ENCODE measurements around the gene MEGF8. TPM values are rescaled to one million over a fixed set of nuclear protein-coding genes. Genes with fewer than 3 reads are reported as not detected.
A peak's percentile ranks its signal among the peaks of the same experiment; 100 is the strongest.

MEGF8 gene
- total and polyA plus RNA-seq, 2 donors (not counting 3 experiments of a cell fraction or from before 2014, with no cell fraction given): 20.6 to 39.6 TPM

- ChIA-PET CTCF (interaction anchor here (1.0 to 1.2 kb wide), 3 partner anchors 9 to 17 kb away, joined by 3 to 5 read pairs (median 4); no protein-coding TSS in a partner anchor), POLR2A (no interaction called here)
- no TSS peak for BruUV-seq (replicated peaks)
- DNase-seq (ENCODE audit: low read depth, low spot score) (peak; percentile 19), FAIRE-seq (no peak)
- no peak within 1 kb of the TSS for H3K9ac ChIP-seq (replicated peaks; ENCODE audit: extremely low read depth, insufficient read depth, low read length)
- no peaks in the 10 kb centered on the region for H3K79me2 ChIP-seq (ENCODE audit: control insufficient read depth, insufficient read depth, low read length)
- no peaks in the 10 kb centered on the region for H3K36me3 ChIP-seq (ENCODE audit: control insufficient read depth in 2 of 2, extremely low read depth in 1 of 2, insufficient read depth in 2 of 2, low read length in 2 of 2)
- no peaks in the 10 kb centered on the region for H3K9me1 ChIP-seq (replicated peaks; ENCODE audit: control insufficient read depth, extremely low read depth, insufficient read depth, low read length)
- no peak within 1 kb of the TSS for H3K4me2 ChIP-seq (ENCODE audit: insufficient read depth, low read length)
- peaks cover 13% of the 10 kb centered on the region in 2 experiments for H3K27me3 ChIP-seq (ENCODE audit: control insufficient read depth in 2 of 2, insufficient read depth in 2 of 2, low read length in 2 of 2)
- H3K4me1 ChIP-seq (ENCODE audit: control insufficient read depth, extremely low read depth, insufficient read depth, low read length): no peaks in the 10 kb centered on the region
- no peak within 1 kb of the TSS for H2AFZ ChIP-seq (ENCODE audit: low read depth, low read length)
- no peaks in the 10 kb centered on the region for H4K20me1 ChIP-seq (replicated peaks; ENCODE audit: control insufficient read depth, extremely low read depth, insufficient read depth, low read length)
- H3K4me3 ChIP-seq (replicated peaks in 1 of 3; ENCODE audit: insufficient read depth in 1 of 3, low read depth in 1 of 3, low read length in 3 of 3): peak within 1 kb of the TSS in 1 of 3 experiments; percentile 12
- dilution Hi-C loops (cut with MboI; ENCODE audit: extremely low pct_ligation_motif_present, low sequenced_read_pairs) (no loop called here), intact Hi-C loops (cut with micrococcal nuclease) (no loop called here)
- no peaks in the 10 kb centered on the region for H3K9me3 ChIP-seq (replicated peaks; ENCODE audit: control insufficient read depth, insufficient read depth, low read length)
- TF ChIP-seq POLR2AphosphoS5 (IDR thresholded peaks at IDR 0.05; ENCODE audit: insufficient read depth, low read depth, low read length) (no peak), CTCF (IDR thresholded peaks at IDR 0.05; ENCODE audit: extremely low read depth in 1 of 2, insufficient read depth in 1 of 2, low read depth in 1 of 2, low read length in 2 of 2) (peak in 1 of 2 donors; percentile 1), EZH2 (IDR thresholded peaks at IDR 0.05; ENCODE audit: borderline replicate concordance, low read depth, low read length, severe bottlenecking) (peak; percentile 51)
- no peak within 1 kb of the TSS for H3K27ac ChIP-seq (ENCODE audit: insufficient read depth, low read depth, low read length)
Observed at GRCh38 chr19:42313096-42313839, 12.2 kb upstream of the MEGF8 start, which contains the start of gene TMEM145. TMEM145 (plus strand) TSS chr19:42313309; CDS start chr19:42313377, 68 bp downstream.

Measured in endothelial cell of umbilical vein (primary cell).